GM15510 (cell line): ENCODE measurements around the gene APBA1.

ENCODE experiments used
- POLR2A ChIP-seq: IDR thresholded peaks from 3 replicates; pipeline ENCODE4 v1.6.1; 2011; ENCODE audit warnings: borderline replicate concordance; ENCODE audit not compliant: insufficient read length; ENCODE audit errors: extremely low read depth

The APBA1 gene

GRCh38 chr9:69412741-69413150, 259.4 kb downstream of the APBA1 start:
- no peak for TF ChIP-seq POLR2A

GRCh38 chr9:69411931-69412740, 260.0 kb downstream of the APBA1 start:
- no peak for TF ChIP-seq POLR2A

- no peak for TF ChIP-seq POLR2A
These were observed 260.9 kb downstream of the APBA1 start for GRCh38 chr9:69411246-69411645.

GRCh38 chr9:69400470-69400869, 271.7 kb downstream of the APBA1 start:
- no peak for TF ChIP-seq POLR2A

- no peak for TF ChIP-seq POLR2A
These were observed 274.6 kb downstream of the APBA1 start for GRCh38 chr9:69397384-69398214.

- no peak for TF ChIP-seq POLR2A
These were observed 275.4 kb downstream of the APBA1 start for GRCh38 chr9:69396759-69397158.

GRCh38 chr9:69395718-69396117, 276.5 kb downstream of the APBA1 start:
- TF ChIP-seq POLR2A, result no peak

GRCh38 chr9:69393425-69393824, 278.7 kb downstream of the APBA1 start:
- no peak for TF ChIP-seq POLR2A

GRCh38 chr9:69392826-69393225, 279.3 kb downstream of the APBA1 start:
- TF ChIP-seq POLR2A, result no peak

GRCh38 chr9:69391946-69392345, 280.2 kb downstream of the APBA1 start:
- no peak for TF ChIP-seq POLR2A

- no peak for TF ChIP-seq POLR2A
These were observed 280.7 kb downstream of the APBA1 start for GRCh38 chr9:69391487-69391886.

- no peak for TF ChIP-seq POLR2A
These were observed 282.7 kb downstream of the APBA1 start for GRCh38 chr9:69389437-69389995.

GRCh38 chr9:69388596-69388995, 283.6 kb downstream of the APBA1 start:
- TF ChIP-seq POLR2A, result no peak

- no peak for TF ChIP-seq POLR2A
These were observed 285.5 kb downstream of the APBA1 start for GRCh38 chr9:69386651-69387050.

GRCh38 chr9:69385581-69386033, 286.6 kb downstream of the APBA1 start:
- TF ChIP-seq POLR2A, result no peak
